GM19438 (cell line): Measurements from ENCODE around the gene CTSZ.
"Not testable (repeated sequence)": the region's sequence is repeated elsewhere in the genome, so short reads cannot be mapped to it uniquely, and the experiment has no call there.

Source experiments
- ATAC-seq: cut with Tn5 transposase; IDR thresholded peaks from one replicate; pipeline ENCODE4 v1.9.1; 2021; ENCODE audit warnings: low read depth; ENCODE audit not compliant: unreplicated experiment

CTSZ gene

GRCh38 chr20:58982406-58983114 lies 24.5 kb downstream of the CTSZ start:
- ATAC-seq = no peak

GRCh38 chr20:58981628-58982364 lies 25.3 kb downstream of the CTSZ start:
- peak; percentile 8 for ATAC-seq

GRCh38 chr20:58980711-58981627 lies 26.1 kb downstream of the CTSZ start, which contains the start of gene NELFCD:
Gene NELFCD, plus strand, starts transcription at chr20:58981256. Its CDS starts 54 bp downstream, at chr20:58981310.
- ATAC-seq = peak; percentile 71

- no peak for ATAC-seq
Measured at GRCh38 chr20:58978351-58979190, 28.5 kb downstream of the CTSZ start.

- ATAC-seq = no peak
Measured at GRCh38 chr20:58976061-58976730, 30.9 kb downstream of the CTSZ start.

- ATAC-seq = no peak
Measured at GRCh38 chr20:58975353-58975752, 31.7 kb downstream of the CTSZ start.

GRCh38 chr20:58973866-58974265 lies 33.2 kb downstream of the CTSZ start:
- no peak for ATAC-seq

- no peak for ATAC-seq
Measured at GRCh38 chr20:58973179-58973578, 33.9 kb downstream of the CTSZ start.

GRCh38 chr20:58971429-58971828 lies 35.6 kb downstream of the CTSZ start:
- ATAC-seq = no peak

GRCh38 chr20:58970146-58970545 lies 36.9 kb downstream of the CTSZ start:
- ATAC-seq = no peak

- ATAC-seq = no peak
Measured at GRCh38 chr20:58969439-58969838, 37.6 kb downstream of the CTSZ start.

- ATAC-seq = no peak
Measured at GRCh38 chr20:58967652-58968429, 39.2 kb downstream of the CTSZ start.

- no peak for ATAC-seq
Measured at GRCh38 chr20:58965270-58966064, 41.6 kb downstream of the CTSZ start.

GRCh38 chr20:58963922-58964321 lies 43.1 kb downstream of the CTSZ start:
- ATAC-seq = not testable (repeated sequence)

GRCh38 chr20:58963060-58963584 lies 43.9 kb downstream of the CTSZ start:
- ATAC-seq = no peak

- no peak for ATAC-seq
Measured at GRCh38 chr20:58959652-58960051, 47.4 kb downstream of the CTSZ start.

- ATAC-seq = no peak
Measured at GRCh38 chr20:58956078-58956477, 51.0 kb downstream of the CTSZ start.

GRCh38 chr20:58953050-58953449 lies 54.0 kb downstream of the CTSZ start:
- no peak for ATAC-seq
